Ramos (cell line): ENCODE results near the gene SNRNP40.

Experiments used
- in situ Hi-C: fragments of 300-500 bp; cut with MboI; formaldehyde crosslinking; loops from one replicate; pipeline ENCODE4 v1.14.3; 2022; ENCODE audit warnings: low sequenced_read_pairs; ENCODE audit not compliant: unreplicated experiment

SNRNP40 gene

GRCh38 chr1:31234870-31235269 is 61.7 kb downstream of the SNRNP40 start:
- in situ Hi-C loops = no loop called here

- in situ Hi-C loops = no loop called here
These were observed 62.4 kb downstream of the SNRNP40 start for GRCh38 chr1:31234123-31234708.

GRCh38 chr1:31232689-31233088 is 63.9 kb downstream of the SNRNP40 start:
- in situ Hi-C loops = no loop called here

- in situ Hi-C loops = no loop called here
These were observed 64.8 kb downstream of the SNRNP40 start for GRCh38 chr1:31231802-31232201.

- in situ Hi-C loops = no loop called here
These were observed 66.2 kb downstream of the SNRNP40 start for GRCh38 chr1:31230378-31230777.

- in situ Hi-C loops = no loop called here
These were observed 67.6 kb downstream of the SNRNP40 start for GRCh38 chr1:31228986-31229385.

- in situ Hi-C loops = no loop called here
These were observed 68.6 kb downstream of the SNRNP40 start for GRCh38 chr1:31227891-31228568.

- in situ Hi-C loops = no loop called here
These were observed 72.5 kb downstream of the SNRNP40 start for GRCh38 chr1:31224068-31224467.

- in situ Hi-C loops = no loop called here
These were observed 74.4 kb downstream of the SNRNP40 start for GRCh38 chr1:31222176-31222575.

GRCh38 chr1:31221072-31221471 is 75.5 kb downstream of the SNRNP40 start:
- in situ Hi-C loops = no loop called here

GRCh38 chr1:31219489-31219888 is 77.1 kb downstream of the SNRNP40 start:
- in situ Hi-C loops = no loop called here

- in situ Hi-C loops = no loop called here
These were observed 77.9 kb downstream of the SNRNP40 start for GRCh38 chr1:31218705-31219104.

- in situ Hi-C loops = no loop called here
These were observed 80.6 kb downstream of the SNRNP40 start for GRCh38 chr1:31216016-31216415.

GRCh38 chr1:31215065-31215570 is 81.5 kb downstream of the SNRNP40 start:
- in situ Hi-C loops = no loop called here

- in situ Hi-C loops = no loop called here
These were observed 82.1 kb downstream of the SNRNP40 start for GRCh38 chr1:31214316-31215064.
